Tibial nerve (tissue), 4 donors: ENCODE measurements around the gene SLC35F6. TPM values are rescaled to one million over a fixed set of nuclear protein-coding genes. Genes with fewer than 3 reads are reported as not detected.

Experiments used
- DNase-seq, 2 donors: peaks; one replicate each; pipeline ENCODE4 v3.0.0-alpha.2; 2019; ENCODE audit warnings: low spot score in 2 of 2
- H3K27ac ChIP-seq, 4 donors: fragments of 200-600 bp; sonication (generic) in 3 of 4; one replicate each; pipeline ENCODE4 v1.5.1; 2017 to 2019; ENCODE audit warnings: mild to moderate bottlenecking in 1 of 4
- H3K27me3 ChIP-seq, 2 donors: fragments of 200-600 bp; sonication (generic) in 1 of 2; one replicate each; pipeline versions ENCODE4 v1.5.1 to v1.6.0; 2017 to 2019
- H3K36me3 ChIP-seq, 3 donors: fragments of 200-600 bp; sonication (generic); one replicate each; pipeline ENCODE4 v1.5.1; 2018 to 2019
- H3K4me1 ChIP-seq, 4 donors: fragments of 200-600 bp; sonication (generic) in 3 of 4; one replicate each; pipeline ENCODE4 v1.5.1; 2017 to 2019
- H3K4me3 ChIP-seq, 4 donors: fragments of 200-600 bp; sonication (generic) in 3 of 4; one replicate each; pipeline ENCODE4 v1.5.1; 2017 to 2019; ENCODE audit warnings: mild to moderate bottlenecking in 1 of 4, moderate library complexity in 1 of 4
- H3K9me3 ChIP-seq, 4 donors: fragments of 200-600 bp; sonication (generic) in 3 of 4; one replicate each; pipeline ENCODE4 v1.5.1; 2017 to 2019
- CTCF ChIP-seq, 5 experiments: fragments of 200-600 bp in 3 of 5; fragments of 450-650 bp in 2 of 5; sonication (generic) in 3 of 5; IDR thresholded peaks; one replicate each; pipeline ENCODE4 v1.5.1; 2016 to 2019; ENCODE audit warnings: antibody characterized with exemption in 5 of 5, mild to moderate bottlenecking in 3 of 5, moderate library complexity in 2 of 5
- EP300 ChIP-seq, 2 donors: sonication (generic); formaldehyde crosslinking; IDR thresholded peaks; one replicate each; pipeline ENCODE4 v1.6.1; 2017; ENCODE audit warnings: antibody characterized with exemption in 2 of 2, mild to moderate bottlenecking in 1 of 2
- POLR2A ChIP-seq, 2 donors: fragments of 450-650 bp; IDR thresholded peaks; one replicate each; pipeline ENCODE4 v1.6.1; 2017; ENCODE audit warnings: antibody characterized with exemption in 2 of 2, mild to moderate bottlenecking in 2 of 2, moderate library complexity in 2 of 2
- WGBS, 2 donors: methylation state at CpG; one replicate each; pipeline ENCODE4 v1.1.5; 2018; 5-methylcytosine and 5-hydroxymethylcytosine counted together
- total RNA-seq, 4 donors: library from RNA; depleted of rRNA; stranded (reverse); fragments of >200 nt; gene quantifications; one replicate each; pipeline ENCODE4 v1.1.0, GENCODE V29; 2016

Gene SLC35F6
- total RNA-seq, 4 donors from 2014 or later = 30.1 to 51.6 (median 43.3) TPM

GRCh38 chr2:26738481-26738880 is 25.6 kb upstream of the SLC35F6 start:
- TF ChIP-seq EP300 (IDR thresholded peaks at IDR 0.05) (no peak), CTCF (IDR thresholded peaks at IDR 0.05) (no peak), POLR2A (IDR thresholded peaks at IDR 0.05) (no peak)
- Histone ChIP-seq H3K27me3 (no peaks in the 10 kb centered on the region), H3K27ac (no peak overlapping the region), H3K36me3 (no peaks in the 10 kb centered on the region), H3K4me1 (peaks cover 0 to 9% (median 6%) of the 10 kb centered on the region in 4 donors), H3K4me3 (no peak overlapping the region), H3K9me3 (no peaks in the 10 kb centered on the region)
- no peak for DNase-seq
- WGBS, 2 donors = 86 to 87% methylated on average over 4 of the region's 4 CpGs

DNA sequence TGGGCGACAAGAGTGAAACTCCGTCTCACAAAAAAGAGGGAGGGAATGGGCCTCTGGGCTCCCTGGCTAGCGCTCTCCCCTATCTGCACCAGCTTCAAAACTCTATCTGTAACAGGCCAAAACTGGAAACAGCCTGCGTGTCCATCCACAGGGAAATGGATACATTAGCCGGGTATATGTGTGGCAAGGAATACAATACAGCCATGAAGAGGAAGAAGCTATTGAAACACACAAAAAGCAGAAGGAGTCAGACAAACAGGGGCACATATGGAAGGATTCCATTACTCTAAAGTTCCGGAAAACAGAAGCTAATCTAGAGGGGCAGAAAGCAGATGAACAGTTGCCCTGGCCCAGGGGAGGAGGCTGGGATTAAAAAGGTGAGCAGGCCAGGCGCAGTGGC is 24.6 kb upstream of the SLC35F6 start:
- H3K36me3 ChIP-seq = no peaks in the 10 kb centered on the region
- peaks cover 0 to 9% (median 6%) of the 10 kb centered on the region in 4 donors for H3K4me1 ChIP-seq
- H3K9me3 ChIP-seq = no peaks in the 10 kb centered on the region
- no peak overlapping the region for H3K27ac ChIP-seq
- WGBS, 2 donors = 90 to 93% methylated on average over 7 of the region's 7 CpGs
- H3K27me3 ChIP-seq = no peaks in the 10 kb centered on the region
- TF ChIP-seq POLR2A (IDR thresholded peaks at IDR 0.05) (no peak), EP300 (IDR thresholded peaks at IDR 0.05) (no peak), CTCF (IDR thresholded peaks at IDR 0.05) (no peak)
- no peak overlapping the region for H3K4me3 ChIP-seq
- no peak for DNase-seq

- H3K27me3 ChIP-seq = no peaks in the 10 kb centered on the region
- TF ChIP-seq POLR2A (IDR thresholded peaks at IDR 0.05) = no peak
- TF ChIP-seq CTCF (IDR thresholded peaks at IDR 0.05) = no peak
- TF ChIP-seq EP300 (IDR thresholded peaks at IDR 0.05) = no peak
- H3K4me3 ChIP-seq = no peak overlapping the region
- H3K27ac ChIP-seq = no peak overlapping the region
- no peaks in the 10 kb centered on the region for H3K36me3 ChIP-seq
- no peak for DNase-seq
- H3K9me3 ChIP-seq = no peaks in the 10 kb centered on the region
- 80 to 82% methylated on average over 6 of the region's 6 CpGs for WGBS, 2 donors
- peaks cover 0 to 9% (median 6%) of the 10 kb centered on the region in 4 donors for H3K4me1 ChIP-seq
Measured at GRCh38 chr2:26740346-26740745, 23.7 kb upstream of the SLC35F6 start.

DNA sequence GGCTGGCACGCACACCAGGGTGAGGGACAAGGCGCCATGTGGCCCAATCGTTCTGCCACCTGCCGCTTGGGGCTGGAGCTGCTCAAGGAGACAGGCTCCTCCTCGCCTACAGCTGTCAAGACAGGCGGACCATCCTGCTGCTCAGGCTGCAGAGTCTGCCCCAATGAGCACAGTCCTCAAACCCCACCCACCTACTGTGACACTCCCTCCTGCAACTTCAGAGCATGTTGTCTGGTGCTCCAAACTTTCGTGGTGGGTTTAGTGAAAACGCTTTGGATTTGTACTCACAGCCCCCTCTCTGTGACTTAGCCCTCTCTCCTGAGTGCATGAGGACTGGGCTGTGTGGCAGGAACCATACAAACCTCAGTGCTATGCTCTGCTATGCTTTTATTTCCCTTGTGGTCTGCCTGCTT is 23.2 kb upstream of the SLC35F6 start:
- TF ChIP-seq POLR2A (IDR thresholded peaks at IDR 0.05) (no peak), EP300 (IDR thresholded peaks at IDR 0.05) (no peak), CTCF (IDR thresholded peaks at IDR 0.05) (no peak)
- no peak overlapping the region for H3K4me3 ChIP-seq
- no peak for DNase-seq
- WGBS, 2 donors = 35 to 60% methylated on average over 8 of the region's 8 CpGs
- H3K4me1 ChIP-seq = peaks cover 0 to 7% (median 5%) of the 10 kb centered on the region in 4 donors
- no peaks in the 10 kb centered on the region for H3K36me3 ChIP-seq
- H3K9me3 ChIP-seq = no peaks in the 10 kb centered on the region
- H3K27ac ChIP-seq = no peak overlapping the region
- H3K27me3 ChIP-seq = no peaks in the 10 kb centered on the region

GRCh38 chr2:26742048-26742770 is 21.9 kb upstream of the SLC35F6 start:
- Histone ChIP-seq H3K36me3 (no peaks in the 10 kb centered on the region), H3K4me3 (no peak overlapping the region), H3K27ac (no peak overlapping the region), H3K4me1 (no peaks in the 10 kb centered on the region), H3K27me3 (no peaks in the 10 kb centered on the region), H3K9me3 (no peaks in the 10 kb centered on the region)
- DNase-seq = no peak
- TF ChIP-seq EP300 (IDR thresholded peaks at IDR 0.05) (no peak), CTCF (IDR thresholded peaks at IDR 0.05) (no peak), POLR2A (IDR thresholded peaks at IDR 0.05) (no peak)
- 87 to 88% methylated on average over 12 to 15 of the region's 15 CpGs for WGBS, 2 donors
